Mucosa of descending colon (tissue), 3 donors: Measurements from ENCODE around the gene SLC10A7. TPM values are rescaled to one million over a fixed set of nuclear protein-coding genes. Genes with fewer than 3 reads are reported as not detected.

Source experiments
- ATAC-seq: fragments of 200-7000 bp; cut with Tn5 transposase; one replicate; pipeline ENCODE4 v1.9.1; 2020; ENCODE audit warnings: mild to moderate bottlenecking, moderate library complexity
- DNase-seq, 3 donors: peaks; one replicate each; pipeline ENCODE4 v3.0.0-alpha.2; 2020
- H3K36me3 ChIP-seq: fragments of 200-600 bp; one replicate; pipeline ENCODE4 v1.8.0; 2021; ENCODE audit warnings: low read depth, mild to moderate bottlenecking
- H3K4me1 ChIP-seq: fragments of 200-600 bp; one replicate; pipeline ENCODE4 v1.8.0; 2021; ENCODE audit warnings: low read depth, mild to moderate bottlenecking
- H3K4me3 ChIP-seq: fragments of 200-600 bp; one replicate; pipeline ENCODE4 v1.8.0; 2021; ENCODE audit warnings: mild to moderate bottlenecking
- H3K9me3 ChIP-seq: fragments of 200-600 bp; one replicate; pipeline ENCODE4 v1.8.0; 2021; ENCODE audit warnings: mild to moderate bottlenecking
- CTCF ChIP-seq: fragments of 200-600 bp; IDR thresholded peaks from one replicate; pipeline ENCODE4 v1.8.0; 2022; ENCODE audit warnings: antibody characterized with exemption, mild to moderate bottlenecking
- intact Hi-C, 2 donors: fragments of 100-400 bp; cut with DNase I in 1 of 2; cut with micrococcal nuclease in 1 of 2; formaldehyde crosslinking; loops; one replicate each; pipeline versions ENCODE4 v1.11.0 to v1.11.1; 2022; cut with DNase I, micrococcal nuclease
- total RNA-seq, 3 donors: library from RNA; stranded (reverse); fragmentation: NEBNext Ultra II Directional in 2 of 3; extraction: Animal tissue kit (Norgen Biotek cat#: 25700) in 2 of 3; gene quantifications; one replicate each; pipeline versions ENCODE4 v1.2.1 to v1.2.4, GENCODE V29; 2021 to 2023
- donor health status: DM: no; HTN: no; CAD: no; lungs with moderate emphysema.
- donor health status: DM: no; HTN: no; CAD: no.
- donor health status: DM: no; HTN: yes; CAD: no.

SLC10A7 gene
- total RNA-seq, 3 donors from 2014 or later: 10.8 to 18.4 (median 18.1) TPM

DNA sequence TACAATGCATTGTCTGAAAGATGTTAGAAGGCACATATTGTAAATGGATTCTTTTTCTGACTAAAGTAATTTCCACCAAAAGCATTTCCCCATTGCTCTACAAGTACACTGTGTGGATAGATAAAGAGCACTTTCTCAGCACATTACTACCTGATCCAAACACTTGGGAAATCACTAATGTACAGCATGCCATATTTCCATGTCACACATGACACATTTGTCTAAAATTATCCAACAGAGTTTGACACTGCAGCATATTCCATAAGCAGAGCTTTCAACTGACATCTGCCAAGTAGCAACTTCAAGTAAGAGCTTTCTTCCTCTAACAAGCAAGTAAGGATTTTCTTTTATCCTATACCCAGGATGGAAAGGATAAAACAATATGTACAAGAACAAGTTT, 257.9 kb downstream of the SLC10A7 start:
- H3K36me3 ChIP-seq: no peaks in the 10 kb centered on the region
- DNase-seq (no peak), ATAC-seq (no peak)
- H3K9me3 ChIP-seq: no peaks in the 10 kb centered on the region
- no peaks in the 10 kb centered on the region for H3K4me1 ChIP-seq
- no peak overlapping the region for H3K4me3 ChIP-seq
- TF ChIP-seq CTCF: no peak
- intact Hi-C loops: no loop called here

- no peaks in the 10 kb centered on the region for H3K4me1 ChIP-seq
- no peak for TF ChIP-seq CTCF
- H3K4me3 ChIP-seq: no peak overlapping the region
- ATAC-seq: no peak
- no peaks in the 10 kb centered on the region for H3K9me3 ChIP-seq
- DNase-seq: no peak
- no peaks in the 10 kb centered on the region for H3K36me3 ChIP-seq
- intact Hi-C loops: no loop called here
Measured at GRCh38 chr4:146261041-146261440, 260.7 kb downstream of the SLC10A7 start.

GRCh38 chr4:146260521-146260920, 261.2 kb downstream of the SLC10A7 start:
- Histone ChIP-seq H3K36me3 (no peaks in the 10 kb centered on the region), H3K9me3 (no peaks in the 10 kb centered on the region), H3K4me1 (no peaks in the 10 kb centered on the region), H3K4me3 (no peak overlapping the region)
- ATAC-seq (no peak), DNase-seq (no peak)
- intact Hi-C loops: no loop called here
- no peak for TF ChIP-seq CTCF

GRCh38 chr4:146257511-146257910, 264.2 kb downstream of the SLC10A7 start:
- H3K4me3 ChIP-seq: no peak overlapping the region
- TF ChIP-seq CTCF: no peak
- DNase-seq (no peak), ATAC-seq (no peak)
- no peaks in the 10 kb centered on the region for H3K4me1 ChIP-seq
- intact Hi-C loops: no loop called here
- H3K9me3 ChIP-seq: no peaks in the 10 kb centered on the region
- H3K36me3 ChIP-seq: no peaks in the 10 kb centered on the region

DNA sequence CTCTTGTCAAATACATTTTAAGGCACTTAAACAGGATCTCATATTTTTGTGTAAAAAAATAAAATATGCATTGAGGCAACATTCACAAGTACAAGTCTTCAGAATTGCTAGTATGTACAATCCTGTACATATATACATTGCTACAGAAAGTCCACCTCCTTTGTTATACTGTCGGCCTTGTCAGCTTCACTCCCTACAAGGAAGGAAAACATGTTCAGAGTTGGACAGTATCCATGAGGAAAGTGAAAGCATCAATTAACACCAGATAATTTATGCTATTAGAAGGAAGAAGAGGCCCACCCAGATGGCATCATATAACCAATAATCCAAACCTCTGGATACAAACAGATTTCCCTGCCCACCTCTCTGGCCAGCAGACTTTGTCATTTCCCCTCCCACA, 265.4 kb downstream of the SLC10A7 start:
- Histone ChIP-seq H3K4me1 (no peaks in the 10 kb centered on the region), H3K36me3 (no peaks in the 10 kb centered on the region), H3K4me3 (no peak overlapping the region), H3K9me3 (no peaks in the 10 kb centered on the region)
- ATAC-seq (peak; percentile 42), DNase-seq (no peak)
- intact Hi-C loops: no loop called here
- TF ChIP-seq CTCF: no peak

DNA sequence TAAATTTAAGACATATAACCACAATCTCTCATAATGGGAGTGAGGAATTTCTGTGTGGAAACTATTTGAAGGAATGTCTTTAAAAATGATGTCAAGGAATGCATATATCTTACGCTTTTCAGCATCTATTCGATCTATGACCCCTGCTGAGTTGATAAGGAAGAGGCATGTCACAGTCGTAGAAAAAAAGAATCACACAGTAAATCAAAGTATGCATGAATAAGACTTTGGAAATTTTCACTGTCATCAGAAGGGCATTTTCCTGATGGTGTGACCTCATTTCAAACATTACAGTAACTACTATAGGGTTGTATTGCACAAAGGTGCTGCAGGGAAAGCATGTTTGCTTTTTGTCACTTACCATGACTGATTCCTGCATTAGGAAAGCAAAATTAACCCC, 265.9 kb downstream of the SLC10A7 start:
- Histone ChIP-seq H3K4me3 (no peak overlapping the region), H3K9me3 (no peaks in the 10 kb centered on the region), H3K36me3 (no peaks in the 10 kb centered on the region), H3K4me1 (no peaks in the 10 kb centered on the region)
- intact Hi-C loops: no loop called here
- TF ChIP-seq CTCF: no peak
- ATAC-seq: no peak
- DNase-seq: no peak
